Hepatocyte (in vitro differentiated cells): ENCODE data around the gene ARL10. TPM values are rescaled to one million over a fixed set of nuclear protein-coding genes. Genes with fewer than 3 reads are reported as not detected.

ENCODE experiments used
- DNase-seq: peaks from one replicate; pipeline ENCODE4 v3.0.0-alpha.2; 2016; ENCODE audit warnings: low spot score
- H2AFZ ChIP-seq: fragments of 200-600 bp; sonication (generic); 2 replicates; pipeline ENCODE4 v1.6.0; 2016; ENCODE audit warnings: antibody characterized with exemption, mild to moderate bottlenecking
- H3K27ac ChIP-seq: fragments of 200-600 bp; sonication (generic); 2 replicates; pipeline ENCODE4 v1.5.1; 2016; ENCODE audit warnings: mild to moderate bottlenecking
- H3K27me3 ChIP-seq: fragments of 200-600 bp; sonication (generic); 2 replicates; pipeline ENCODE4 v1.6.1; 2016
- H3K36me3 ChIP-seq: fragments of 200-600 bp; sonication (generic); replicated peaks from 2 replicates; pipeline ENCODE4 v1.5.1; 2016; ENCODE audit warnings: low read depth; ENCODE audit not compliant: insufficient read depth
- H3K4me1 ChIP-seq: fragments of 200-600 bp; sonication (generic); 2 replicates; pipeline ENCODE4 v1.5.1; 2016; ENCODE audit warnings: mild to moderate bottlenecking, moderate library complexity; ENCODE audit not compliant: insufficient read depth
- H3K4me2 ChIP-seq: fragments of 200-600 bp; sonication (generic); 2 replicates; pipeline ENCODE4 v1.6.0; 2016
- H3K4me3 ChIP-seq: fragments of 200-600 bp; sonication (generic); 2 replicates; pipeline ENCODE4 v1.5.1; 2016; ENCODE audit warnings: mild to moderate bottlenecking
- H3K79me2 ChIP-seq: fragments of 200-600 bp; sonication (generic); 2 replicates; pipeline ENCODE4 v1.6.0; 2017; ENCODE audit warnings: mild to moderate bottlenecking
- H3K9me2 ChIP-seq: fragments of 200-600 bp; sonication (generic); replicated peaks from 2 replicates; pipeline ENCODE4 v1.6.0; 2017; ENCODE audit warnings: mild to moderate bottlenecking; ENCODE audit not compliant: insufficient read depth
- H3K9me3 ChIP-seq: fragments of 200-600 bp; sonication (generic); 2 replicates; pipeline ENCODE4 v1.5.1; 2016; ENCODE audit warnings: low read depth, mild to moderate bottlenecking
- H4K20me1 ChIP-seq: fragments of 200-600 bp; sonication (generic); 2 replicates; pipeline ENCODE4 v1.6.0; 2016; ENCODE audit warnings: mild to moderate bottlenecking; ENCODE audit not compliant: insufficient read depth, poor library complexity, severe bottlenecking
- CTCF ChIP-seq: fragments of 200-600 bp; sonication (generic); IDR thresholded peaks from 2 replicates; pipeline ENCODE4 v1.5.1; 2016; ENCODE audit warnings: antibody characterized with exemption, mild to moderate bottlenecking; ENCODE audit not compliant: poor library complexity
- EZH2 ChIP-seq: fragments of 200-600 bp; sonication (generic); IDR thresholded peaks from 2 replicates; pipeline ENCODE4 v1.6.1; 2016; ENCODE audit warnings: antibody characterized with exemption, mild to moderate bottlenecking, borderline replicate concordance
- EZH2phosphoT487 ChIP-seq: fragments of 200-600 bp; sonication (generic); IDR thresholded peaks from one replicate; pipeline ENCODE4 v1.6.1; 2018; ENCODE audit warnings: antibody characterized with exemption, mild to moderate bottlenecking, low read depth, moderate library complexity; ENCODE audit not compliant: unreplicated experiment, severe bottlenecking
- WGBS: methylation state at CpG from one replicate; pipeline ENCODE4 v1.1.6; 2016; ENCODE audit warnings: low lambda C conversion rate; ENCODE audit errors: missing lambda C conversion rate; 5-methylcytosine and 5-hydroxymethylcytosine counted together
- polyA plus RNA-seq: library from polyadenylated mRNA; unstranded; fragments of >200 nt; fragmentation: Nextera tagmentation; extraction: Ambion mirVana; gene quantifications from 2 replicates; pipeline ENCODE4 v1.2.1, GENCODE V29; 2016
- total RNA-seq: library from RNA; depleted of rRNA; stranded (reverse); fragments of >200 nt; gene quantifications from 2 replicates; pipeline ENCODE4 v1.2.3, GENCODE V29; 2014

The ARL10 gene
- total and polyA plus RNA-seq, 2 experiments from 2014 or later: 4.4 to 6.7 TPM

- TF ChIP-seq EZH2phosphoT487: no peak
- TF ChIP-seq EZH2: no peak
- no peak for TF ChIP-seq CTCF
- Histone ChIP-seq H4K20me1 (no peaks in the 10 kb centered on the region), H3K36me3 (no peaks in the 10 kb centered on the region), H2AFZ (no peak overlapping the region), H3K4me2 (no peak overlapping the region), H3K4me1 (peaks cover 11% of the 10 kb centered on the region), H3K27me3 (no peaks in the 10 kb centered on the region), H3K79me2 (peaks cover 26% of the 10 kb centered on the region), H3K9me3 (no peaks in the 10 kb centered on the region), H3K27ac (no peak overlapping the region), H3K4me3 (no peak overlapping the region), H3K9me2 (no peaks in the 10 kb centered on the region)
- no peak for DNase-seq
- 85% methylated on average over 15 of the region's 15 CpGs for WGBS
Measured at GRCh38 chr5:176383248-176383905, 18.1 kb downstream of the ARL10 start.

- 95% methylated on average over 9 of the region's 9 CpGs for WGBS
- Histone ChIP-seq H3K4me1 (peaks cover 11% of the 10 kb centered on the region), H3K27me3 (no peaks in the 10 kb centered on the region), H3K4me3 (no peak overlapping the region), H3K4me2 (no peak overlapping the region), H3K36me3 (no peaks in the 10 kb centered on the region), H3K27ac (no peak overlapping the region), H3K9me3 (no peaks in the 10 kb centered on the region), H2AFZ (no peak overlapping the region), H3K9me2 (no peaks in the 10 kb centered on the region), H3K79me2 (peaks cover 26% of the 10 kb centered on the region), H4K20me1 (no peaks in the 10 kb centered on the region)
- DNase-seq: no peak
- TF ChIP-seq EZH2: no peak
- TF ChIP-seq EZH2phosphoT487: no peak
- TF ChIP-seq CTCF: no peak
Measured at GRCh38 chr5:176383961-176384360, 18.7 kb downstream of the ARL10 start.

- no peaks in the 10 kb centered on the region for H3K36me3 ChIP-seq
- H3K27me3 ChIP-seq: no peaks in the 10 kb centered on the region
- no peak overlapping the region for H3K4me3 ChIP-seq
- H3K79me2 ChIP-seq: peaks cover 26% of the 10 kb centered on the region
- DNase-seq: no peak
- no peak overlapping the region for H3K27ac ChIP-seq
- no peaks in the 10 kb centered on the region for H3K9me3 ChIP-seq
- TF ChIP-seq EZH2 (no peak), CTCF (no peak), EZH2phosphoT487 (no peak)
- H3K4me1 ChIP-seq: peaks cover 11% of the 10 kb centered on the region
- H3K9me2 ChIP-seq: no peaks in the 10 kb centered on the region
- 98% methylated on average over 8 of the region's 8 CpGs for WGBS
- no peak overlapping the region for H2AFZ ChIP-seq
- H3K4me2 ChIP-seq: no peak overlapping the region
- no peaks in the 10 kb centered on the region for H4K20me1 ChIP-seq
Measured at GRCh38 chr5:176384366-176384930, 19.2 kb downstream of the ARL10 start.
